ENCODE data around the gene EFCAB8.

DNA sequence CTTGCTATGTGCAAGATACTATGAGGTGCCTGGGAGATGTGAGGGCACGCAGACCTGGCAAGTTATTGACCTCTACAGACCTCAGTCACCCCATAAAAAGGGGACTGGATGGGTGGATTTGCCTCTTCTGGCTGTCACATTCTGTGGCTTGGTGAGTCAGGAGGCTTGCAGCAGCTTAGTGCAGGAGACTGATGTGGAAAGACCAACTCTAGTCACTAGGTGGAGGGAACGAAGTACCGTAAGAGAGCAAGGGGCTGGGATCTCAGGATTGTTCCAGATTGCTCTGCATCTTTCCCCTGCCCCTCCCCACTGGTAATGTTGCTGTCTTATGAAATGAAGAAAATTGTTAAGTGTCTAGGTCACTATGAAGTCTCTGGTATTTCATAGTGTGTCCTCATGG, 35.6 kb upstream of the EFCAB8 start:
- TF ChIP-seq, protein P1, sequence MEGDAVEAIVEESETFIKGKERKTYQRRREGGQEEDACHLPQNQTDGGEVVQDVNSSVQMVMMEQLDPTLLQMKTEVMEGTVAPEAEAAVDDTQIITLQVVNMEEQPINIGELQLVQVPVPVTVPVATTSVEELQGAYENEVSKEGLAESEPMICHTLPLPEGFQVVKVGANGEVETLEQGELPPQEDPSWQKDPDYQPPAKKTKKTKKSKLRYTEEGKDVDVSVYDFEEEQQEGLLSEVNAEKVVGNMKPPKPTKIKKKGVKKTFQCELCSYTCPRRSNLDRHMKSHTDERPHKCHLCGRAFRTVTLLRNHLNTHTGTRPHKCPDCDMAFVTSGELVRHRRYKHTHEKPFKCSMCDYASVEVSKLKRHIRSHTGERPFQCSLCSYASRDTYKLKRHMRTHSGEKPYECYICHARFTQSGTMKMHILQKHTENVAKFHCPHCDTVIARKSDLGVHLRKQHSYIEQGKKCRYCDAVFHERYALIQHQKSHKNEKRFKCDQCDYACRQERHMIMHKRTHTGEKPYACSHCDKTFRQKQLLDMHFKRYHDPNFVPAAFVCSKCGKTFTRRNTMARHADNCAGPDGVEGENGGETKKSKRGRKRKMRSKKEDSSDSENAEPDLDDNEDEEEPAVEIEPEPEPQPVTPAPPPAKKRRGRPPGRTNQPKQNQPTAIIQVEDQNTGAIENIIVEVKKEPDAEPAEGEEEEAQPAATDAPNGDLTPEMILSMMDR (IDR thresholded peaks at IDR 0.05), result no peak
- no peak for TF ChIP-seq EP300 (IDR thresholded peaks at IDR 0.05)

All from stomach (tissue), 4 donors.